NCI-H2227 (cell line): ENCODE results near the gene ADCY9.
"Not testable (repeated sequence)": the region's sequence is repeated elsewhere in the genome, so short reads cannot be mapped to it uniquely, and the experiment has no call there.

Source experiments
- DNase-seq: peaks from one replicate; lab custom pipeline; 2025; ENCODE audit not compliant: unreplicated experiment; lab: John Stamatoyannopoulos, UW

ADCY9 gene

GRCh38 chr16:3934491-3935181 lies 181.6 kb downstream of the ADCY9 start:
- no peak for DNase-seq

- not testable (repeated sequence) for DNase-seq
Measured at GRCh38 chr16:3927147-3927546, 189.1 kb downstream of the ADCY9 start.

GRCh38 chr16:3924763-3925162 lies 191.5 kb downstream of the ADCY9 start:
- DNase-seq = no peak

GRCh38 chr16:3922241-3922640 lies 194.0 kb downstream of the ADCY9 start:
- DNase-seq = no peak

- no peak for DNase-seq
Measured at GRCh38 chr16:3920206-3920605, 196.0 kb downstream of the ADCY9 start.

GRCh38 chr16:3919413-3919812 lies 196.8 kb downstream of the ADCY9 start:
- DNase-seq = no peak

GRCh38 chr16:3915426-3916260 lies 200.6 kb downstream of the ADCY9 start:
- DNase-seq = no peak

GRCh38 chr16:3912897-3913296 lies 203.3 kb downstream of the ADCY9 start:
- no peak for DNase-seq
